HEK293 (cell line): Measurements from ENCODE around the gene ATF6B.

Experiments
- CTCF ChIA-PET: fragments of 350-600 bp; formaldehyde crosslinking; extraction: SDS; loops from one replicate; lab custom pipeline; 2021; ENCODE audit warnings: antibody characterized with exemption; lab: Yijun Ruan, JAX
- POLR2A ChIA-PET: fragments of 300-600 bp; formaldehyde crosslinking; extraction: SDS; loops from one replicate; lab custom pipeline; 2020; ENCODE audit warnings: antibody characterized with exemption, inconsistent platforms; lab: Yijun Ruan, JAX
- H3K27ac ChIP-seq: fragments of 200-500 bp; sonication (Bioruptor generic); 2 replicates; pipeline ENCODE4 v1.5.1; 2014; ENCODE audit warnings: low read depth, low read length, control low read depth, inconsistent platforms; ENCODE audit errors: extremely low read depth
- H3K36me3 ChIP-seq, 2 experiments: fragments of 200-500 bp in 1 of 2; sonication (Bioruptor generic) in 1 of 2; 1 replicate in 1 of 2; 2 replicates in 1 of 2; pipeline ENCODE4 v1.5.1; 2014 to 2017; ENCODE audit warnings: inconsistent platforms in 2 of 2, low read length in 2 of 2; ENCODE audit not compliant: control insufficient read depth in 2 of 2, insufficient read depth in 1 of 2
- H3K4me1 ChIP-seq: fragments of 200-500 bp; sonication (Bioruptor generic); 2 replicates; pipeline ENCODE4 v1.5.1; 2014; ENCODE audit warnings: mild to moderate bottlenecking, low read length, inconsistent platforms; ENCODE audit not compliant: control insufficient read depth, insufficient read depth
- H3K4me3 ChIP-seq: 2 replicates; pipeline ENCODE4 v1.5.1; 2011; ENCODE audit warnings: low read depth, mild to moderate bottlenecking, control low read depth, low read length, moderate library complexity
- H3K9me3 ChIP-seq: fragments of 200-500 bp; sonication (Bioruptor generic); 2 replicates; pipeline ENCODE4 v1.5.1; 2014; ENCODE audit warnings: low read depth, low read length, inconsistent platforms; ENCODE audit not compliant: control insufficient read depth, insufficient read depth
- HIC1 ChIP-seq: fragments of 450-650 bp; formaldehyde crosslinking; IDR thresholded peaks from 2 replicates; pipeline ENCODE4 v1.5.1; 2016; ENCODE audit warnings: missing biosample characterization, missing genetic modification characterization
- PRDM2 ChIP-seq: fragments of 450-650 bp; formaldehyde crosslinking; IDR thresholded peaks from 2 replicates; pipeline ENCODE4 v1.5.1; 2016; ENCODE audit warnings: missing biosample characterization, missing genetic modification characterization, borderline replicate concordance
- SALL2 ChIP-seq: fragments of 450-650 bp; formaldehyde crosslinking; IDR thresholded peaks from 2 replicates; pipeline ENCODE4 v1.5.0; 2017; ENCODE audit warnings: missing biosample characterization, mild to moderate bottlenecking, missing genetic modification characterization, borderline replicate concordance
- ZBTB10 ChIP-seq: fragments of 450-650 bp; formaldehyde crosslinking; IDR thresholded peaks from 2 replicates; pipeline ENCODE4 v1.5.1; 2016; ENCODE audit warnings: missing biosample characterization, missing genetic modification characterization
- ZBTB7A ChIP-seq: fragments of 450-650 bp; formaldehyde crosslinking; IDR thresholded peaks from 2 replicates; pipeline ENCODE4 v1.5.1; 2016; ENCODE audit warnings: low read depth, missing biosample characterization, missing genetic modification characterization
- ZFP37 ChIP-seq: fragments of 450-650 bp; formaldehyde crosslinking; IDR thresholded peaks from 2 replicates; pipeline ENCODE4 v1.5.1; 2016; ENCODE audit warnings: missing biosample characterization, missing genetic modification characterization
- ZNF214 ChIP-seq: fragments of 450-650 bp; formaldehyde crosslinking; IDR thresholded peaks from 2 replicates; pipeline ENCODE4 v1.5.1; 2017; ENCODE audit warnings: missing biosample characterization, mild to moderate bottlenecking, missing genetic modification characterization, borderline replicate concordance
- ZNF239 ChIP-seq: fragments of 450-650 bp; formaldehyde crosslinking; IDR thresholded peaks from 2 replicates; pipeline ENCODE4 v1.5.1; 2016; ENCODE audit warnings: missing biosample characterization, missing genetic modification characterization
- ZNF266 ChIP-seq: fragments of 450-650 bp; formaldehyde crosslinking; IDR thresholded peaks from 2 replicates; pipeline ENCODE4 v1.5.1; 2016; ENCODE audit warnings: missing biosample characterization, missing genetic modification characterization, low read depth
- ZNF530 ChIP-seq: fragments of 450-650 bp; formaldehyde crosslinking; IDR thresholded peaks from 2 replicates; pipeline ENCODE4 v1.5.1; 2016; ENCODE audit warnings: low read depth, missing biosample characterization, missing genetic modification characterization
- ZNF626 ChIP-seq: fragments of 450-650 bp; sonication (Bioruptor Pico); formaldehyde crosslinking; IDR thresholded peaks from 2 replicates; pipeline ENCODE4 v1.5.1; 2018; ENCODE audit warnings: missing biosample characterization, missing genetic modification characterization, inconsistent platforms
- ZNF639 ChIP-seq: fragments of 450-650 bp; formaldehyde crosslinking; IDR thresholded peaks from 2 replicates; pipeline ENCODE4 v1.5.1; 2016; ENCODE audit warnings: missing biosample characterization, missing genetic modification characterization
- ZNF76 ChIP-seq: fragments of 450-650 bp; formaldehyde crosslinking; IDR thresholded peaks from 2 replicates; pipeline ENCODE4; 2016; ENCODE audit warnings: low read depth, missing biosample characterization, missing genetic modification characterization, borderline replicate concordance
- ZNF791 ChIP-seq: fragments of 450-650 bp; formaldehyde crosslinking; IDR thresholded peaks from 2 replicates; pipeline ENCODE4 v1.5.1; 2016; ENCODE audit warnings: missing biosample characterization, missing genetic modification characterization

Gene ATF6B

GRCh38 chr6:32126880-32127279 is 1.2 kb downstream of the ATF6B start:
- Histone ChIP-seq H3K27ac (no peak overlapping the region), H3K4me1 (peaks cover 13% of the 10 kb centered on the region)
- CTCF ChIA-PET = interaction anchor here (0.6 to 5.6 kb wide), 5 partner anchors 9 to 999 kb away, joined by 3 to 65 read pairs (median 4); no protein-coding TSS in a partner anchor
- TF ChIP-seq ZNF266 (tag by site-specific recombination) (no peak), ZBTB10 (tag by site-specific recombination) (no peak), HIC1 (tag by site-specific recombination) (no peak), ZBTB7A (no peak), ZNF214 (tag by site-specific recombination) (no peak), ZNF530 (tag by site-specific recombination) (no peak), PRDM2 (tag by site-specific recombination) (no peak), ZNF639 (tag by site-specific recombination) (no peak), ZNF239 (tag by site-specific recombination) (no peak), ZNF76 (no peak), ZNF791 (no peak), ZFP37 (tag by site-specific recombination) (no peak), SALL2 (tag by site-specific recombination) (no peak), ZNF626 (tag by site-specific recombination) (no peak)
- TF ChIP-seq, all 188 proteins: peak for 0
- Histone ChIP-seq H3K36me3 (peaks cover 33 to 41% of the 10 kb centered on the region in 2 experiments; a peak in 2 of 3 replicates), H3K4me3 (peak overlapping the region; percentile 80), H3K9me3 (no peaks in the 10 kb centered on the region)
- POLR2A ChIA-PET = interaction anchor here (1.6 to 4.2 kb wide), 2 partner anchors 25 to 31 kb away, joined by 5 to 38 read pairs; partner anchors contain the start of gene PRRT1
